Kidney (tissue), 14 donors: ENCODE data around the gene SAP25. TPM values are rescaled to one million over a fixed set of nuclear protein-coding genes. Genes with fewer than 3 reads are reported as not detected.

Experiments
- DNase-seq, 5 donors: peaks; one replicate each; pipeline ENCODE4 v3.0.0-alpha.2; 2013 to 2020
- FAIRE-seq: peaks from 2 replicates; lab custom pipeline; 2012; peaks lifted over from hg19 to GRCh38; lab: Jason Lieb, UNC
- H3K27ac ChIP-seq, 2 donors: one replicate each; pipeline ENCODE4 v1.7.0; 2013; ENCODE audit warnings: low read depth in 2 of 2, low read length in 2 of 2, inconsistent platforms in 1 of 2
- H3K27me3 ChIP-seq: one replicate; pipeline ENCODE4 v1.7.1; 2013; ENCODE audit warnings: low read length, inconsistent platforms; ENCODE audit not compliant: control insufficient read depth, insufficient read depth
- H3K36me3 ChIP-seq, 3 donors: one replicate each; pipeline versions ENCODE4 v1.7.0 to v1.7.1; 2013; ENCODE audit warnings: low read length in 3 of 3, control low read depth in 1 of 3, inconsistent platforms in 1 of 3; ENCODE audit not compliant: insufficient read depth in 3 of 3, control insufficient read depth in 2 of 3
- H3K4me1 ChIP-seq, 3 donors: one replicate each; pipeline versions ENCODE4 v1.7.0 to v1.7.1; 2013; ENCODE audit warnings: low read length in 3 of 3, inconsistent platforms in 1 of 3, low read depth in 1 of 3; ENCODE audit not compliant: control insufficient read depth in 2 of 3, insufficient read depth in 2 of 3
- H3K4me3 ChIP-seq, 3 donors: one replicate each; pipeline versions ENCODE4 v1.7.0 to v1.8.1; 2013; ENCODE audit warnings: low read length in 3 of 3, control low read depth in 1 of 3, inconsistent platforms in 1 of 3
- H3K9ac ChIP-seq, 3 donors: one replicate each; pipeline versions ENCODE4 v1.7.0 to v1.7.1; 2013; ENCODE audit warnings: low read length in 3 of 3, control low read depth in 1 of 3, inconsistent platforms in 1 of 3
- H3K9me3 ChIP-seq, 3 donors: one replicate each; pipeline versions ENCODE4 v1.7.0 to v1.7.1; 2013; ENCODE audit warnings: low read length in 3 of 3, control low read depth in 1 of 3, inconsistent platforms in 1 of 3; ENCODE audit not compliant: control insufficient read depth in 2 of 3, insufficient read depth in 1 of 3
- CTCF ChIP-seq: IDR thresholded peaks from 3 replicates; pipeline ENCODE4 v1.5.1; 2012; ENCODE audit warnings: mild to moderate bottlenecking, moderate library complexity, borderline replicate concordance; ENCODE audit not compliant: insufficient read depth; ENCODE audit errors: extremely low read depth
- intact Hi-C: fragments of 100-400 bp; cut with DNase I; formaldehyde crosslinking; loops from one replicate; pipeline ENCODE4 v1.11.1; 2022
- polyA plus RNA-seq: library from polyadenylated mRNA; stranded (reverse); fragments of 350-450 nt; fragmentation: Illumina TruSeq; extraction: RNeasy Lipid Tissue Mini Kit (QIAGEN cat#74804); gene quantifications from one replicate; pipeline ENCODE4 v1.2.3, GENCODE V29; 2014; ENCODE audit warnings: low read depth, low replicate concordance; ENCODE audit not compliant: insufficient read depth
- total RNA-seq: library from RNA; stranded (reverse); fragmentation: NEBNext Ultra II Directional; extraction: Animal tissue kit (Norgen Biotek cat#: 25700); gene quantifications from one replicate; pipeline ENCODE4 v1.2.1, GENCODE V29; 2021
- donor health status: control.
- donor health status: control.
- donor health status: control.
- donor health status: control.
- donor health status: control.
- donor health status: DM: yes; HTN: yes; CAD: no.
- donor health status: Normal renal cell carcinoma (clear cell type).

SAP25 gene
- total and polyA plus RNA-seq, 2 donors from 2014 or later: 5.7 to 9.8 TPM

GRCh38 chr7:100580466-100581283 is 7.0 kb upstream of the SAP25 start:
- no peak for DNase-seq
- Histone ChIP-seq H3K27ac (no peak overlapping the region), H3K27me3 (no peaks in the 10 kb centered on the region), H3K4me3 (no peak overlapping the region), H3K9ac (no peak overlapping the region), H3K9me3 (no peaks in the 10 kb centered on the region), H3K36me3 (peaks cover 10 to 42% (median 33%) of the 10 kb centered on the region in 3 donors), H3K4me1 (peaks cover 0 to 24% (median 7%) of the 10 kb centered on the region in 3 donors)
- FAIRE-seq: no peak
- intact Hi-C loops: no loop called here
- no peak for TF ChIP-seq CTCF

GRCh38 chr7:100578246-100579183 is 4.8 kb upstream of the SAP25 start:
- no peak for FAIRE-seq
- intact Hi-C loops: loop anchor here (10.0 kb wide), 1 partner anchor 106 kb away; no protein-coding TSS in a partner anchor
- Histone ChIP-seq H3K36me3 (peaks cover 10 to 45% (median 35%) of the 10 kb centered on the region in 3 donors), H3K9me3 (no peaks in the 10 kb centered on the region), H3K4me1 (peaks cover 0 to 7% (median 0%) of the 10 kb centered on the region in 3 donors), H3K27ac (no peak overlapping the region), H3K4me3 (no peak overlapping the region), H3K27me3 (no peaks in the 10 kb centered on the region), H3K9ac (no peak overlapping the region)
- TF ChIP-seq CTCF: no peak
- DNase-seq: peak in 1 of 5 donors; percentile 66

GRCh38 chr7:100577507-100577906 is 3.8 kb upstream of the SAP25 start:
- DNase-seq: peak in 1 of 5 donors; percentile 63
- no peaks in the 10 kb centered on the region for H3K27me3 ChIP-seq
- H3K9ac ChIP-seq: no peak overlapping the region
- no peak for TF ChIP-seq CTCF
- H3K4me1 ChIP-seq: no peaks in the 10 kb centered on the region
- H3K27ac ChIP-seq: no peak overlapping the region
- no peaks in the 10 kb centered on the region for H3K9me3 ChIP-seq
- peaks cover 10 to 44% (median 35%) of the 10 kb centered on the region in 3 donors for H3K36me3 ChIP-seq
- no peak for FAIRE-seq
- no peak overlapping the region for H3K4me3 ChIP-seq
- intact Hi-C loops: loop anchor here (10.0 kb wide), 1 partner anchor 107 kb away; no protein-coding TSS in a partner anchor
